ENCODE measurements around the gene BCKDHB.
"Not testable (repeated sequence)": the region's sequence is repeated elsewhere in the genome, so short reads cannot be mapped to it uniquely, and the experiment has no call there.

The BCKDHB gene

DNA sequence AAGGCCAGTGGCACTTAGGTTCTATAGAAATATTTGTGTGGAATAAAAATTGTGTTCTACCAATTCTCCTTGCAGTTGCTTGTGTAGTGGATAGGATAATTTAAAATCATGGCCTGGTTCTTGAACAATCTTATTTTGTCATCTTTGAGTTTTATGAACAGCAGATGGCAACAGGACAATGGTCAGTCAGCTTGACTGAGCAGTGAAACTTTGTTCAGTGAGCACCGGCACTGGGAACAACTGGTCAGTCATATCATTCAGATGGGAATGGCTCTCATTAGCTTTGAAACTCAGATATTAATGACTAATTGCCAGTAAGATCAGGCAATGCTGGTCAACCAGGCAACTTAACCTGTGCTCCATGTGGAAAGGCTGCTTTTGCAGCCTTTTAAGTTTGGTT lies 129.2 kb downstream of the BCKDHB start:
- no peak for DNase-seq (ENCODE audit: low read depth)
- no peak overlapping the region for H3K4me3 ChIP-seq (ENCODE audit: low read depth, low read length)

DNA sequence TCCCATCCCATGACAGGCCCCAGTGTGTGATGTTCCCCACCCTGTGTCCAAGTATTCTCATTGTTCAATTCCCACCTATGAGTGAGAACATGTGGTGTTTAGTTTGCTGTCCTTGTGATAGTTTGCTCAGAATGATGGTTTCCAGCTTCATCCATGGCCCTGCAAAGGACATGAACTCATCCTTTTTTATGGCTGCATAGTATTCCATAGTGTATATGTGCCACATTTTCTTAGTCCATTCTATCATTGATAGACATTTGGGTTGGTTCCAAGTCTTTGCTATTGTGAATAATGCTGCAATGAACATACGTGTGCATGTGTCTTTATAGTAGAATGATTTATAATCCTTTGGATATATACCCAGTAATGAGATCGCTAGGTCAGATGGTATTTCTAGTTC lies 132.3 kb downstream of the BCKDHB start:
- not testable (repeated sequence) for DNase-seq (ENCODE audit: low read depth); H3K4me3 ChIP-seq (ENCODE audit: low read depth, low read length)

DNA sequence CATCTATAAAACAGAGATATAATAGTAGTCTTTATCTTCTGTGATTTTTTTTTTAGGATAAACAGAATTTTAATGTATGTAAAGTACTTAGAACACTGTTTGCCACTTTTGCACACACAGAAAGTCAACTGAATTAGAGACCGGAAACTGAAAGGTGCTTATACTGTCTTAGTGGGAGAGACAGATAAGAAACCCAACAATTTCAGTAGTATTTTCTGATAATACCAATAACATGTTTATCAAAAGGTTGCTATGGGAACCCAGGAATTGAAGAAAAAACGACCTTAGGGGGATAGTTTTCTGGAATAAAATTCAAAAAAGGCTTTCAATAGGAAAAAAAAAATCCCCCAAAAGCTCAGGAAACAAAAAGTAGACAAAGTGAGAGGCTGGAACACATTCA lies 138.6 kb downstream of the BCKDHB start:
- DNase-seq (ENCODE audit: low read depth) = no peak
- H3K4me3 ChIP-seq (ENCODE audit: low read depth, low read length) = no peak overlapping the region

DNA sequence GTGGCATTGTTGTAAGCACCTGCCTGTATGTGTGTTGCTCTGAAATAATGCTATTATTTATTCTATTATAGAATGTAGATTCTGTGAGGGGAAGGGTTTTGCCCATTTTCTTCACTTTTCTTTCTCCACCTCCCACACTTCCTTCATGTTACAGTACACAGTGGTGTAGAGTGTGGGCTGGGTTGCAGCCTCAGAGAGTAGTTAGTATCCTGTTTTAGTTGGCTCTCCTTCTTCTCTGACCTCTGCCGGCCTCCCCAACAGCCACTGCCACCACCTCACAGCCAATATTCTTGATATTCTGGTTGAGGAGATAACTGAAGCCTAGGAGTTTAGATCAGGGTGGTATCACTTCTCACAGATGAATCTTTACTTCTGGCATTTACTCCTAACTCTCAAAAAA lies 143.4 kb downstream of the BCKDHB start:
- H3K4me3 ChIP-seq (ENCODE audit: low read depth, low read length) = no peak overlapping the region
- no peak for DNase-seq (ENCODE audit: low read depth)

DNA sequence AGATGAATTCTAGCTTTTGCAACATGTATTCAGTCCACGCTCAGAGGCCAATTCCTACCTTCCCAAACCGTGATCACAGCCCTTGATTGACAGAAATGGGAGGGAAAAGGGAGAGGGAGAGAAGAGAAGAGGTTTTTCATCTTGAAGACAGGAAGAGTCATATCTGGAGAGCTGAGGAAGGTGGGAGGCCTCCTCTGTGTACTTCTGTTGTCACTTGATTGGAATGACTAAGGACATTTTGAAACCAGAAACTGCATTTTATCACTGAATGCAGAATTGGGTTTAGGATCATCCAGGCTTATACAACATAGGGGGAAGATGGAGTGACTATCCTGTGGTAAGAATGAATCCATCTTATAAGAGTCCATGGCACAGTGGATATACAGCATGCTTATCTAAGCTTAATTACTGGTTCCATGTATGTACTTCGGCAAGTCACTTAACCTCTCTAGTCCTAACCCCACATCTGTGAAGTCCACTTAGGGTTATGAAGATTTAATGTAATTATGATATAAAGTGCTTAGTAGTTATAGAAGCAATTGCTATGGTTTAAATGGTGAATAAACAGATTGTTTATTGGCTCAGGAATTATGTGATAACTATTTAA lies 144.0 kb downstream of the BCKDHB start:
- H3K4me3 ChIP-seq (ENCODE audit: low read depth, low read length) = no peak overlapping the region
- no peak for DNase-seq (ENCODE audit: low read depth)

DNA sequence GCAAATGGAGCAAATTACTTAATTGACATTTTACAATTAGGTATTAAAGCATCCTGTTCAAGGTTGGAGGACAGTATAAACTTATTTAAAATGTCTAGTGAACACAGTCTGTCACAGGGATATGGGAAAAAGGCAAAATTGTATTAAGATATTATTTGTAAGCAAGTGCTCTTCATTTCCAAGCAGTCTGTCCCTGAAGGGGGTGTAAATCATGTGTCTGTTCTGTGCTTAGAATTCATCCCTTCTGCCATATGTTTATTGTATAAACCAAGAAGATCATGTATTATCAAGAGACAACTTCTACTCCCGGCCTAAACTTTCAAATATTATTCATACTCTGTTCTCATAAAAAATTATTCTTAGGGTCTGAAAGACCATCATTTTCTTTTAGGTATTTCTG lies 144.8 kb downstream of the BCKDHB start:
- H3K4me3 ChIP-seq (ENCODE audit: low read depth, low read length) = no peak overlapping the region
- no peak for DNase-seq (ENCODE audit: low read depth)

DNA sequence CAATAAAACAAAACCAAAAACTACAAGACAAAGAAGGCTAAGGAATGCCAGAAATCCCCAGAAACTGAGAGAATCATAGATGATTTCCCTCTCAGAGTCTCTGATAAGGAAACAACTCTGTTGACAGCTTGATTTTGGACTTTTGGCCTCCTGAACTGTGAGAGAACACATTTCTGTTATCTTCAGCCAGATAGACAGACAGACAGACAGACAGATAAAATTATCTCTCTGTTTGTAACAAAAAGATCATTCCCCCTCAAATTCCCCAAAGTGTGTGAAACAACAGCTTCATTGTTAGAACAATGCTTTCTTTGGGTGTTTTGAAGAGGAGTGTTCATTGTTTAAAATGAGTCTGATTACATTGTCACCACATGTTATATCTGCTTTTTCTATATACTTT lies 148.2 kb downstream of the BCKDHB start:
- no peak overlapping the region for H3K4me3 ChIP-seq (ENCODE audit: low read depth, low read length)
- DNase-seq (ENCODE audit: low read depth) = no peak

DNA sequence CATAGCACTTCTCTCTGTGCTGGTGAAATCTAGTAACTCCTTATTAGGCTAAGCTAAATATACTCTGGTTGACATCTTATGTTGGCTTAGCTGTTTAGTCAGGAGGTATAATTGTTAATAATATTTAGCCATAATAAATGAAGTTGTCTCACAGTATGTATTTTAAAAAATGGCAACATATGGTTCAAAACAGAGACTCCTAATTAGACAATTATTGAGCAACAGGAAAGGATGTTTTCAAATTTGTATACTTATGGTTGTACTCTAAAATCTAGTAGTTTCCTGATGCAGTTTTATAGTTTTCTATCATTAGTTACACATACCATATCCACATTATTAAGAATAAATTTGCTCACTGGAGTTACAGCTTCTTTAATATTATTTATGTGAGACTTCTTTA lies 150.2 kb downstream of the BCKDHB start:
- H3K4me3 ChIP-seq (ENCODE audit: low read depth, low read length) = no peak overlapping the region
- no peak for DNase-seq (ENCODE audit: low read depth)

DNA sequence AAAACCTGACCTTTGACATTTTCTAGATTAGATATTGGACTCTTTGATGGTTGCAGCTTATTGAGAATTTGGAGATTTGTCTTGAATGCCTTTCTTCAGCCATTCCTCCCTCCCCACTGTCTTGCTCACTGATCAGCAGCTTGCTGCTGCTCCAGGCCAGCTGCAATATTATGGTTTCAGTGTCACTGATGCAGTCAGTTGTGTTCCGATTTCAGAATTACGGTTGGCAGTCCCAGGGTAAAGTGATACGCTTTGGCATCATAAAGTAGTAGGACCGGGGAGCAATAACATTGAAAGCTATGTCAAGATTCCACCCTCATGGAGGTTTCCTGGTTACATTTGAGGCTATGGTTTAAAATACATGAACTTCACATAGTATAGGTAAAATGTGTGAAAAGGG lies 152.6 kb downstream of the BCKDHB start:
- no peak for DNase-seq (ENCODE audit: low read depth)
- no peak overlapping the region for H3K4me3 ChIP-seq (ENCODE audit: low read depth, low read length)

DNA sequence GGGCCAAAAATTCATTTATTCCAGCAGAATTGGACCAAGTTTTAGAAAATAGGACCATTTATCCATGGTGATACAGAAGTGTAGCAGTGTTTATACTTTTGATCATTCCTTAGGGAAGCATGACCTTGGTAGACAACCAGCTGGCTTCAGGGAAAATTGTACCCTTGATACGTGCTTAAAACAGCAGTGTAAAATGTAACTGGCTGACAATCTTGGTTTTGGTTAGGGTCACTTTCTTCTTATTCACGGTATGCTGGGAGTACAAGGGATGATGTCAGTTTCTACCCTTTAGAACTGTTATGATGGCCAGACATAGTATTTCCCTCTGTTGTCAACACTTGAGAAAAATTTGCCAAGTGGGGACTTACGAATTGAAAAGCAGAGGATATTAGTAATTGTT lies 157.1 kb downstream of the BCKDHB start:
- DNase-seq (ENCODE audit: low read depth) = peak; percentile 12

DNA sequence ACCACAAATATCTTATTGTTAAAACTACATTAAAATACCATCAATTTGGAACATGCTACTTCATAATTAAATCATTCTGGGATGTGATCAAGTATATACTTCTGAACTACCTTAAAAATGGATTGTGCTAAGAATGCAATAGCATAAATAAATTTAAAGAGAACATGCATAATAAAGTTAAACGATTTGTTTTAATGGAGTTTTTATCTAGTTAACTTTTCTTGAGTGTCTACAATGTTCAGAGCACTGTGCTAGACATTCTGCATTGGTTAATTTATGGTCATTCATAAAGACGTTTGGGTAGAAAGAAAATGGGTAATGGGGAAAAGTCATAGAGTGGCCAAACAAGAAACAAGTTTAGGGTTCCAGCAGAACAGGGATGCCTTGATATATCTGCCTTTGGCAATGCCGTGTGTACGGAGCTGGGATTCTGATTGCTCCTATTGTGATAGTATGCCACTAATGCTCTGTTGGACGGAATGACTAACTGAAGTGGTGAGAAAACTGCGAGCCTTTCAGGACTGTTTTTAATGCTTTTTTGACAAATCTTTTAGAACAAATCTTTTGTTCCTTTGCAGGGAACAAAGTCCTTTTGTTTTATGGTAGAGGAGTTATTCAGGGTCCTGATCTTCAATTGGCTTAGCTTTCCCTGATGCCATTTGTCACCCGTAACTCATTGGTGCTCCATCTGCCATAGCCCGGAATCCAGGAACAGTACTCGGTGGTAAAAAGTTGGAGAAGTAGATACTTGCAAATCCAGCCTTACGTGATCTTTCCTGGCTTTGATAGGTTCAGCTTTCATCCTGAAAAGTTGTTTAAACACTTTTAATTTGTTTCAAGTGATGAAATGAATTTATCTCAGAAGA lies 162.6 kb downstream of the BCKDHB start:
- no peak overlapping the region for H3K4me3 ChIP-seq (ENCODE audit: low read depth, low read length)
- no peak for DNase-seq (ENCODE audit: low read depth)

More for the DNA sequence above, 157.1 kb downstream of the BCKDHB start:
- no peak overlapping the region for H3K4me3 ChIP-seq (ENCODE audit: low read depth, low read length)

DNA sequence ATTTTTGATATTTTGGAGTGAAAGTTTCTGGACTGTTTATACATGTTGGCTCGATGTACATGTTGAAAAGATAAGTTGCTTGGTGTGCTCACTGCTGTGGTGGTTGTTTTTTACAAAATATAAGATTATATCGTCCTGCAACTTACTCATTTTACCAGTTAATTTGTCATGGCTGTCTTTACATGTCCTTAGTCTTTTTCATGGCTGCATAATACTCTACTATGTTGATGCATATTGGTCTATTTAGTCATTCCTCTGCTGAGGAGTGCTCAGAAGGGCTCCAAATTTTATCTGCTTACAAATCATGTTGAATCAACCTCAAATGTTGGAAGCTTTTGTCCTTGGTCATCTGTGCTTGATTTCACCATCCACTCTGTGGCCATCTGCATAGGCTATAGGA lies 164.6 kb downstream of the BCKDHB start:
- DNase-seq (ENCODE audit: low read depth) = no peak
- no peak overlapping the region for H3K4me3 ChIP-seq (ENCODE audit: low read depth, low read length)

DNA sequence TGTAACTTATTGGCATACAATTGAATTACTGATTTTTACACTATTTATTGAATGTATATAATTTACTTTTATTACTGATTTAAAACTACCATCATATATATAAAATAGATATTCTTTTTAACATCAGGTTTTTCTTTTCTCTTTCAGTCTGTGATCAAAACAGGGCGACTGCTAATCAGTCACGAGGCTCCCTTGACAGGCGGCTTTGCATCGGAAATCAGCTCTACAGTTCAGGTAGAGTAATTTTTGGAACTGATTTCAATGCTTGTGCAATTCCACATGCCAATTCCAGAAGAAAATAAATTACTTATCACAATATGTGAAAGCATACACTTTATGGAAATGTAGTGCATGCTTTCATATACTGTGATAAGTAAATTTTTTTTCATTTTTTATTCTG lies 166.5 kb downstream of the BCKDHB start:
- H3K4me3 ChIP-seq (ENCODE audit: low read depth, low read length) = no peak overlapping the region
- no peak for DNase-seq (ENCODE audit: low read depth)

DNA sequence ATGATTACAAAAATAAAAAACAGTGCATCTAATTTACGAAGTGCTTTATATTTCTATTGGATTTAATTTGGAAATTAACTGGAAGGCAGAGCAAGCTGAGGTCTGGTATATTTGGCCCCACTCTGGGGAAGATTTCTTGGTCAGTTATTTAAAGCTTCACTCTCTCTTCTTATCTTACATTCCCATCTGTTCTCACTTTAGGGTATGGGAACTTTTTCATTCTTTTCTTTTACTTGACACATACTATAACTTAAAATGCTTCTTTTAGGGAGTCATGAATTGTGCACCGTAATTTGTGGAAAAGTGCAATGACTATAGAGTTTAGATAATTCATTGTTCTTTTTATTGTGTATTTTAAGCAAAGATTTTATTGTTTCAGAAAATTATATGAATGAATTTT lies 170.4 kb downstream of the BCKDHB start:
- H3K4me3 ChIP-seq (ENCODE audit: low read depth, low read length) = no peak overlapping the region
- DNase-seq (ENCODE audit: low read depth) = no peak

DNA sequence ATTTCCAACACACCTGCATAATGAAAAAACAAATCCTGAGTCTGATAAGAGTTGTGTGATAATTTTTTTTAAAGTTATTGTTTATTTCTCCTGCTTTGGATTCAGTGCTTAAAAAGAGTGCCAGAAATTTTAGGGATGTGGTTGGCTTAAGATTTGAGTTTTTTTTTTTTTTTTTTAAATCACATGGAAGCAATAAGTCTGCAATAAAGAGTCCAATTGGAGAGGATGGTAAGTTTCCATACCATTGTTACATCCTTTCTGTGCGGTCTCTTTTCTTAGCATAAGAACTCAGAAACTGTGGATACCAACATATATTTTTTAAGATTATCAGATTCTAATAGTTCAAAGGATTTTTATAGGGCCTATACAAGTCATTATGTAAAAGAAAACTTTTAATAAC lies 171.0 kb downstream of the BCKDHB start:
- no peak for DNase-seq (ENCODE audit: low read depth)

DNA sequence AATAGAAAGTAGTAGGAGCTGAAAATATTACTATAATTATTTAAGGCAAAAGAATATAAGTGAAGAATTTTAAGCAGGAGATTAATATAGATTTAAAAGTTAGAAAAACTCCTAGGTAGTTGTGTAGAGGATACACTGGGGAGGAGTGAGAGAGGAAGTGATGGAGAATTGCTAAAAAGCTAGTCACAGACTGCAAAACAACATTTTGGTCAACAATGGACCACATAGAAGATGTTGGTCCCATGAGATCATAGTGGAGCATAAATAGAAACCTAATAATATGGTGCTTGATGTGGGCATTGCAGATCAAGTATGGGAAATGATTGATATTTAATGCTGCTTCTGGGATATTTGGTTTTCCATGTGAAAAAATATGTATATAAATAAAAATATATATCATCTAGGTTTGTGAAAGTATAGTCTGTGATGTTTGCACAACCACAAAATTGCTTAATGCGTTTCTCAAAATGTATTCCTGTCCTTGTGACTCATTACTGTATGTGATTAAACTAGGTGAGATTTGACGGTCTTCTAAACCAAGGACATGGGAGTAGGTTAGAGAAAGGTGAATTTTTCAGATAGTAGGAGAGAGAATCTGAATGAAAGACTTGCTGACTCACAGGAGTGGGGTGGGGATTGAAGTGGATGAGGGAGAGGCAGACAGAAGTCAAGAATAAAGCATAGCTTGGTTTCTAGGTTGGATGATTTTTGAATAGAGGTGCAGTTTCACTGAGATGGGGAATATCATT lies 174.0 kb downstream of the BCKDHB start:
- no peak for DNase-seq (ENCODE audit: low read depth)
- no peak overlapping the region for H3K4me3 ChIP-seq (ENCODE audit: low read depth, low read length)

More for the DNA sequence above, 171.0 kb downstream of the BCKDHB start:
- H3K4me3 ChIP-seq (ENCODE audit: low read depth, low read length) = no peak overlapping the region

DNA sequence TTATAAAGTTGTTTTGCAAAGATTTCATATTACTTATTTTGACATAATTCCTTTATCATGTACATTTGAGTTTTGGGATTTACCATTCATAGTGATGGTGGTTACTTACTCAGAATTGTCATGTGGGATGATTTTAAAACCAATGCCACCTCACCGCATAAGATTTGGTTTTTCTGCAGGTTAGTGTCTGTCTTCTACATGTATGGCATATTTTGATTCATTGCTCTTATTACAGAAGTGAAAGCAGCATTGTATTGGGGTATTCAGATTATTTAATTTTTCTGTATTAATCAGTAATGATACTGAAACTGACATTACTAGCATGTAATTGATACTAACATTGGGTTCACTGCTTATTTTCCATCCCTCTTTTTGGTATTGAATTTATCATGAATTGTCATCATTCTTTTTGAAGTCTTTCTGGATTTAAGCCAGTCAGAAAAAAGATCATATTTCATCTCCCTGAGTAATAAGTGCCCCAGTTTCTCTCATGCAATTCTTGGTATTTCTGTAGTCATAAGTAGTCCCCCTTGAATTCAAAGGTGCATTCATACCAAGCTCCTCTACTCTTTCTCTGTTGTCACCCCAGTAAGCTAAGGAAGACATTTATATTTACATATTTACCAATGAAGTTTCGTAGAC lies 176.6 kb downstream of the BCKDHB start:
- no peak for DNase-seq (ENCODE audit: low read depth)

DNA sequence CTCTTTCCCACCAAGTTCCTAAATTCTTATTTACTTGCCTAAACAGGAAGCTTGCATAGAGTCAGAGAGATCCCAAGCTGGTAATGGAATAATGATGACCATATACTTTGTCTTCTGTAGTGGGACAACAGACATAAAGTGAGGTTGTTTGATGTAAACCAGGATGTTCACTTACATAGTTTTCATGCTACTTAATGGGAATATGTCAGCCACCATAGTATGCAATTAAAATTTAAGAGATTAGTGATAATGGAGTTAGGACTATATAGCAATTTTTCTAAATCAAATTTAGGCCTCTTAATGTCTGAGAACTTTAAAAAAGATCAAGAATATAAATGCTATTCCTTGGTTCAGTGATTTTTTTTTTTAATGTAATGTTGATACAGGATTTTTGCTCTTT lies 180.6 kb downstream of the BCKDHB start:
- no peak for DNase-seq (ENCODE audit: low read depth)
- no peak overlapping the region for H3K4me3 ChIP-seq (ENCODE audit: low read depth, low read length)

More for the DNA sequence above, 176.6 kb downstream of the BCKDHB start:
- no peak overlapping the region for H3K4me3 ChIP-seq (ENCODE audit: low read depth, low read length)

DNA sequence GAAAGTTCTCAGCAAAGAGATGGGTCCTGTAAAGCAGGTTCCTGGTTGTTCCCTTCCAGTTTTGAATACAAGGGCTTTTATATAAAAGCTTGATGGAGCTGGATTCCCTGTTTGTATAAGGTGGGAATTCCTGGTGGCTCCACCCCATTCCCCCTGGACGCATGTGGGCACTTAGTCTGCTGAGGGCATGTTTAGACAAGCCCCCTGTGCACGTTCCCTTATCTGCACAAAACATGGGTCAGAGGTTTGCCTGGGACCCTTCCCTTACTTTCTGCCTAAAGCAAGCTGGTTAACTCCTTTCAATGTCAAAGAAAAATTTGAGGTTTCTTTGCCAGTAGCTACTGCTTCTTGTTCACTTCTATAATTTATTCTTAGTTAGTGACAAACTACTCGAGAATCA lies 181.1 kb downstream of the BCKDHB start:
- no peak for DNase-seq (ENCODE audit: low read depth)
- no peak overlapping the region for H3K4me3 ChIP-seq (ENCODE audit: low read depth, low read length)

DNA sequence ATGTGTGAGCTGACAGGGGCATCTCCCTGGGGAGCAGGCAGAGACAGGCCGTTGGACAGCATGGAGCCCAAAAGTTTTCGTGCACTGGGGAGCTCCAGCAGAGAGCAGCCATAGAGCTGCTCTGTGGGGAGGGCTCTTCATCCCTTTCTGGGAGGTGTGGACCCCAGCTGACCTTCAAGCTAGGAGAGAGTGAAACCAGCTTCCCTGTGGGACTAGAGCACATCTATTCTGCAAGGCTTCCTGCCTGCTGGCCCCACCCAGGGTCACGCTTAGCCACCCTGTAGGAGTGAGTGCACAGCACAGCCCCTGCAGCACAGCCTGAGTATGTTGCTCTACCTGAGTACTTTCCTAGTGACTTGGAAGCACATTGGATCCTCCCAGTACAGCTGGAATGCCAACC lies 183.3 kb downstream of the BCKDHB start:
- DNase-seq (ENCODE audit: low read depth) = no peak
- no peak overlapping the region for H3K4me3 ChIP-seq (ENCODE audit: low read depth, low read length)

Measured in skeletal muscle cell (primary cell).